SU-DHL-6 (cell line): ENCODE data around the gene SF3B2.

Source experiments
- H2AFZ ChIP-seq: fragments of 200-600 bp; sonication (generic); 2 replicates; pipeline ENCODE4 v1.6.1; 2014; ENCODE audit warnings: low read depth, mild to moderate bottlenecking, moderate library complexity, mixed read lengths, antibody characterized with exemption, low read length; ENCODE audit not compliant: severe bottlenecking
- H3F3A ChIP-seq: fragments of 200-600 bp; shearing (Covaris generic); 2 replicates; pipeline ENCODE4 v1.6.0; 2016; ENCODE audit warnings: antibody characterized with exemption, mild to moderate bottlenecking; ENCODE audit not compliant: insufficient read depth
- H3K27ac ChIP-seq: fragments of 200-600 bp; sonication (generic); 2 replicates; pipeline ENCODE4 v1.5.1; 2016; ENCODE audit warnings: low read depth, mild to moderate bottlenecking, low read length, moderate library complexity, mixed read lengths
- H3K27me3 ChIP-seq: fragments of 200-600 bp; sonication (generic), shearing (Covaris generic); 2 replicates; pipeline ENCODE4 v1.6.0; 2014; ENCODE audit warnings: mild to moderate bottlenecking, low read length
- H3K36me3 ChIP-seq: fragments of 200-600 bp; sonication (generic); 2 replicates; pipeline ENCODE4 v1.6.1; 2014; ENCODE audit warnings: mild to moderate bottlenecking, low read length, mixed read lengths
- H3K4me2 ChIP-seq: fragments of 300-600, 200-600 bp; shearing (Covaris generic), sonication (generic); 2 replicates; pipeline ENCODE4 v1.6.0; 2014; ENCODE audit warnings: low read length, low read depth, mild to moderate bottlenecking; ENCODE audit not compliant: poor library complexity, severe bottlenecking
- H3K4me3 ChIP-seq: fragments of 200-600 bp; sonication (generic); 2 replicates; pipeline ENCODE4 v1.5.1; 2014; ENCODE audit warnings: antibody characterized with exemption, low read length, mild to moderate bottlenecking, mixed read lengths; ENCODE audit not compliant: insufficient read depth, poor library complexity, severe bottlenecking
- H3K79me2 ChIP-seq: fragments of 200-600 bp; sonication (generic); 2 replicates; pipeline ENCODE4 v1.6.1; 2014; ENCODE audit warnings: mild to moderate bottlenecking, low read length, moderate library complexity; ENCODE audit not compliant: insufficient read depth
- H3K9ac ChIP-seq: fragments of 200-600 bp; sonication (generic); 2 replicates; pipeline ENCODE4 v1.7.0; 2014; ENCODE audit warnings: mild to moderate bottlenecking, low read length
- H3K9me2 ChIP-seq: fragments of 200-600 bp; sonication (generic); replicated peaks from 2 replicates; pipeline ENCODE4 v1.6.1; 2014; ENCODE audit warnings: low read length; ENCODE audit not compliant: insufficient read depth
- H3K9me3 ChIP-seq: fragments of 200-600 bp; sonication (generic); 2 replicates; pipeline ENCODE4 v1.6.1; 2014; ENCODE audit warnings: low read length, mixed read lengths; ENCODE audit not compliant: insufficient read depth
- H4K20me1 ChIP-seq: fragments of 200-600 bp; sonication (generic); 2 replicates; pipeline ENCODE4 v1.6.1; 2014; ENCODE audit warnings: low read depth, mild to moderate bottlenecking, antibody characterized with exemption, low read length, moderate library complexity, mixed read lengths
- CTCF ChIP-seq: fragments of 200-600 bp; sonication (generic); IDR thresholded peaks from one replicate; pipeline ENCODE4 v1.5.1; 2017; ENCODE audit warnings: antibody characterized with exemption, mild to moderate bottlenecking, low read length, moderate library complexity; ENCODE audit not compliant: insufficient read depth, poor library complexity, severe bottlenecking
- EZH2phosphoT487 ChIP-seq: fragments of 200-600 bp; sonication (generic), shearing (Covaris generic); conservative IDR thresholded peaks from 2 replicates; pipeline ENCODE4 v1.6.1; 2018; ENCODE audit warnings: mild to moderate bottlenecking, antibody characterized with exemption, low read length, moderate library complexity, mixed read lengths

Gene SF3B2

GRCh38 chr11:66100272-66101065 lies 48.3 kb downstream of the SF3B2 start:
- H3K9ac ChIP-seq, result peak overlapping the region; percentile 21; the same call in 1 of the 2 replicates
- H3K27ac ChIP-seq, result 0 out of 2 replicates have a peak overlapping the region, but pooled peaks have one; percentile 5
- H3K79me2 ChIP-seq, result no peaks in the 10 kb centered on the region
- H3K4me2 ChIP-seq, result peak overlapping the region; percentile 49
- H3F3A ChIP-seq, result peaks cover 12% of the 10 kb centered on the region
- H3K4me3 ChIP-seq, result no peak overlapping the region
- no peaks in the 10 kb centered on the region for H3K36me3 ChIP-seq
- no peak for TF ChIP-seq EZH2phosphoT487
- TF ChIP-seq CTCF, result no peak
- H3K9me2 ChIP-seq, result no peaks in the 10 kb centered on the region
- peak overlapping the region; percentile 29 for H2AFZ ChIP-seq
- H4K20me1 ChIP-seq, result no peaks in the 10 kb centered on the region
- H3K27me3 ChIP-seq, result no peaks in the 10 kb centered on the region
- no peaks in the 10 kb centered on the region for H3K9me3 ChIP-seq

GRCh38 chr11:66101066-66101464 lies 48.9 kb downstream of the SF3B2 start:
- H3K9me3 ChIP-seq, result no peaks in the 10 kb centered on the region
- no peaks in the 10 kb centered on the region for H4K20me1 ChIP-seq
- H3K27me3 ChIP-seq, result no peaks in the 10 kb centered on the region
- TF ChIP-seq CTCF (no peak), EZH2phosphoT487 (no peak)
- H3K9ac ChIP-seq, result peak overlapping the region; percentile 26; the same call in 1 of the 2 replicates
- peaks cover 12% of the 10 kb centered on the region for H3F3A ChIP-seq
- H3K4me2 ChIP-seq, result peak overlapping the region; percentile 49
- H3K36me3 ChIP-seq, result no peaks in the 10 kb centered on the region
- H3K4me3 ChIP-seq, result peak overlapping the region; percentile 10
- no peaks in the 10 kb centered on the region for H3K9me2 ChIP-seq
- peak overlapping the region; percentile 29 for H2AFZ ChIP-seq
- no peaks in the 10 kb centered on the region for H3K79me2 ChIP-seq
- H3K27ac ChIP-seq, result 0 out of 2 replicates have a peak overlapping the region, but pooled peaks have one; percentile 5

- no peaks in the 10 kb centered on the region for H4K20me1 ChIP-seq
Measured at GRCh38 chr11:66104057-66104638, 52.0 kb downstream of the SF3B2 start.

More at GRCh38 chr11:66104057-66104638, 52.0 kb downstream of the SF3B2 start:
- Histone ChIP-seq H3F3A (peaks cover 9% of the 10 kb centered on the region), H3K79me2 (no peaks in the 10 kb centered on the region), H3K27me3 (no peaks in the 10 kb centered on the region), H3K27ac (no peak overlapping the region), H3K4me2 (no peak overlapping the region), H3K9me3 (no peaks in the 10 kb centered on the region), H3K4me3 (no peak overlapping the region), H3K9me2 (no peaks in the 10 kb centered on the region), H3K36me3 (no peaks in the 10 kb centered on the region), H3K9ac (no peak overlapping the region), H2AFZ (no peak overlapping the region)
- TF ChIP-seq EZH2phosphoT487, result no peak
- TF ChIP-seq CTCF, result no peak
